Activated T-cell treated with anti-CD3 and anti-CD28 coated beads, Interleukin-2, amount 50 U/mL, for 4 hours (primary cell): ENCODE data around the gene BMPR1A. TPM values are rescaled to one million over a fixed set of nuclear protein-coding genes. Genes with fewer than 3 reads are reported as not detected.

Experiments
- ATAC-seq, 2 donors: fragments of 200-7000 bp; cut with Tn5 transposase; one replicate each; pipeline ENCODE4 v1.10.0; 2021
- DNase-seq: peaks from one replicate; pipeline ENCODE4 v3.0.0-alpha.2; 2020
- H3K27me3 Mint-ChIP-seq: one replicate; pipeline ENCODE4 v1.8.0; 2021; ENCODE audit warnings: low read depth, mixed read lengths
- H3K36me3 Mint-ChIP-seq: one replicate; pipeline ENCODE4 v1.8.0; 2022; ENCODE audit warnings: mixed read lengths; ENCODE audit not compliant: insufficient read depth
- H3K4me1 Mint-ChIP-seq: one replicate; pipeline ENCODE4 v1.8.0; 2021; ENCODE audit warnings: low read depth, mixed read lengths
- H3K4me3 Mint-ChIP-seq: one replicate; pipeline ENCODE4 v1.8.0; 2021; ENCODE audit warnings: mild to moderate bottlenecking, moderate library complexity, mixed read lengths
- H3K9me3 Mint-ChIP-seq: one replicate; pipeline ENCODE4 v1.8.0; 2021; ENCODE audit warnings: mixed read lengths
- total RNA-seq, 3 donors: library from RNA; stranded (reverse); gene quantifications; one replicate each; pipeline ENCODE4 v1.2.1, GENCODE V29; 2021

Gene BMPR1A
- total RNA-seq, 3 donors from 2014 or later: 6.0 to 8.5 (median 7.6) TPM

DNA sequence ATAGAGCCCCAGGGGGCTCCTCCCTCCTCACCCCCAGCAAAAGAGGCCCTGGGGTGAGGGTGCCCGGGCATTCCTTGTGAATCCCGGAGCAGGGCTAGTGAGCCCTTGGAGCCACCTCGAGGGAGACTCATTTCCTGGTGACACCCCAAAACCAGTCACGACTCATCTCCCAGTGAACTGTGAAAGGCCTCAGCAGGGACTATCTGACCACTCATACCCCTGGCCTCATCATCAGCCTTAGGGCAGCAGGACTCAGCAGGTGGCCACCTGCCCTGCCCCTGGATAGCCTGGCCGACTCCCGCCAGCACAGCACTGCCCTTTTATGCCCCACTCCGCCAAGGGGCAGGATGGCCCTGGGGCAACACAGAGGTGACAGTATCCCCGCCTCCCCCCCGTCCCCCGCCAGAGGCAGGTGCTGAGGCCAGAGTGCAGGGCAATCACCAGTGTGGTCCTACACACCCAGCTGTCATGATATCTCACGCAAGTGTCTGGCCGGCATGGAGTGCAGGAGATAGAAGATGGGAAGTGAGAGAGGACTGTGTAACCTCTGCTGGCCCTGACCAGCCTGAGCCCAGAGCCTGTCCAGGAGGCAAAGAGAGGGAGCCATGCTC, 205.2 kb downstream of the BMPR1A start:
- ATAC-seq (no peak), DNase-seq (no peak)
- no peaks in the 10 kb centered on the region for H3K9me3 Mint-ChIP-seq
- H3K27me3 Mint-ChIP-seq: no peaks in the 10 kb centered on the region
- peaks cover 15% of the 10 kb centered on the region for H3K4me1 Mint-ChIP-seq
- no peak overlapping the region for H3K4me3 Mint-ChIP-seq
- no peaks in the 10 kb centered on the region for H3K36me3 Mint-ChIP-seq

DNA sequence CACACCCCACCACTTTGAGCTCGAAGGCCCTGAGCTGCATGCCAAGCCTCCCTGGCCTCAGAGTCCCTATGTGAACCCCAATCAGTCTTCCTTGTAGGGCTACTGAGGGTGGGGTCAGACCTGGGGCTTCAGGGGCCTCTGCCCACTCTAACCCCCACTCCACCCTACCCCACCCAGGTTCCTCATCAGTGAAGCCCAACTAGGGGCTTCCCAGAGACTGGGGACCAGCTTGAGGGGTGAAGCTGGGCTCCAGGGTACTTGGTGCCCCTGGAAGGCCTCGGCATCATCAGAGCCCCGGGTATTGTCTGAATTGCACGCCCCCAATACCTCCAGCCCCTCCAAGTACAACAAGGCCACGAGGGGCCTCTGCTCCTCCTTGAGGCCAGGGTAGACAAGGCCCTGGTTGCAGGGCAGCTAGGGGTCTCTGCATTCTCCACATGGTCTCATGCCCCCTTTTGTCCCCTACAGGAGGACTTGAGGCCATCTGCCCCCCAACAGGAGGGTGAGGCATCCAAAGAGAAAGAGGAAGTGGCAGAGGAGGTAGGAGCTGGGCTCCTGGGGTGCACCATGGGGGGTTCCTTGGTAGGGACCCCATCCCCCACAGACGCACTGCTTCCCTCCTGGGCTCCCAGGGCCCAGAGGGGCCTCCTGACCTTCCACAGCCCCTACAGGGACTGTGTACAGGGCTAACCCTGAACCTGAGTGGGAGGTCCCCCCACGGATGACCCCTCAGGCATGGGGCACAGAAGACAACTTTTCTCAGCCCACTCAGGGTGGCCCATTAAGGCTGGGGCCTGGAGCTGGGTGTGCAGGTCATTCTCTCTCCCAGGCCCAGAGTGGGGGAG, 205.9 kb downstream of the BMPR1A start:
- no peak for DNase-seq
- Mint-ChIP-seq H3K36me3 (no peaks in the 10 kb centered on the region), H3K27me3 (no peaks in the 10 kb centered on the region), H3K4me1 (peaks cover 16% of the 10 kb centered on the region), H3K9me3 (no peaks in the 10 kb centered on the region), H3K4me3 (no peak overlapping the region)
- no peak for ATAC-seq

DNA sequence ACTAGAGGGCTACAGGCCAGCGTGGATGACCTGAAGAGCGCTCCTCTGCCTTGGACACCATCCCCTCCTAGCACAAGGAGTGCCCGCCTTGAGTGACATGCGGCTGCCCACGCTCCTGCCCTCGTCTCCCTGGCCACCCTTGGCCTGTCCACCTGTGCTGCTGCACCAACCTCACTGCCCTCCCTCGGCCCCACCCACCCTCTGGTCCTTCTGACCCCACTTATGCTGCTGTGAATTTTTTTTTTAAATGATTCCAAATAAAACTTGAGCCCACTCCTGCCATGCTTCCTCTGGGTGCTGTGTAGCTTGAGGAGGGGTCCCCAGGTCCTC, 206.5 kb downstream of the BMPR1A start:
- ATAC-seq (no peak), DNase-seq (no peak)
- H3K9me3 Mint-ChIP-seq: no peaks in the 10 kb centered on the region
- H3K4me3 Mint-ChIP-seq: no peak overlapping the region
- H3K4me1 Mint-ChIP-seq: peaks cover 16% of the 10 kb centered on the region
- no peaks in the 10 kb centered on the region for H3K36me3 Mint-ChIP-seq
- no peaks in the 10 kb centered on the region for H3K27me3 Mint-ChIP-seq

DNA sequence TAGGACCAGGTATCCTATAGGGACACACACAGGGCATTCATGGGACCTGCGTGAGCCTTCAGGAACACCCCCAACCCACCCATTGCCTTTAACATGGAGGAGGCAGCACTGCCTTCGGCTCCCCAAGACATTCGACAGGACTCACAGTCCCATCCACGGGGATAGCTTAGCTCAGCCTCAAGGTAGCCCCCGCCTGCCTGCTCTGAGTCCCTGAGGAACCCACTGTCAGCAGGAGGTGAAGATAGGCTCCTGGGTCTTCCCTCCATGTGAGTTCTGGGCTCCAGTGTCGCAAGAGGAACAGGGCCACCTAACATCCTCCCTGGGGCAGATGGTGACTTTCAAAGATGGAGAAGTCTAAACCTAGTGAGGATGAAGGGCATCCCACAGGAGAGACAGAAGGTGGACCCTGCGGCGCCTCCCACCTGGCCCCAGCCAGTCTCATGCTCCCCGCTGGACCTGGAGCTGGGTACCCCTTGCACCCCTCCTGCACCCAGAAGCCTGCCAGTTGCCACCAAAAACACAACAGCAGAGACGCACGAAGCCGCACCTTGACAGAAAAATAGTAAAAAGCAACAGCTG, 207.0 kb downstream of the BMPR1A start:
- DNase-seq (no peak), ATAC-seq (no peak)
- Mint-ChIP-seq H3K4me3 (no peak overlapping the region), H3K9me3 (no peaks in the 10 kb centered on the region), H3K4me1 (peaks cover 16% of the 10 kb centered on the region), H3K36me3 (no peaks in the 10 kb centered on the region), H3K27me3 (no peaks in the 10 kb centered on the region)

DNA sequence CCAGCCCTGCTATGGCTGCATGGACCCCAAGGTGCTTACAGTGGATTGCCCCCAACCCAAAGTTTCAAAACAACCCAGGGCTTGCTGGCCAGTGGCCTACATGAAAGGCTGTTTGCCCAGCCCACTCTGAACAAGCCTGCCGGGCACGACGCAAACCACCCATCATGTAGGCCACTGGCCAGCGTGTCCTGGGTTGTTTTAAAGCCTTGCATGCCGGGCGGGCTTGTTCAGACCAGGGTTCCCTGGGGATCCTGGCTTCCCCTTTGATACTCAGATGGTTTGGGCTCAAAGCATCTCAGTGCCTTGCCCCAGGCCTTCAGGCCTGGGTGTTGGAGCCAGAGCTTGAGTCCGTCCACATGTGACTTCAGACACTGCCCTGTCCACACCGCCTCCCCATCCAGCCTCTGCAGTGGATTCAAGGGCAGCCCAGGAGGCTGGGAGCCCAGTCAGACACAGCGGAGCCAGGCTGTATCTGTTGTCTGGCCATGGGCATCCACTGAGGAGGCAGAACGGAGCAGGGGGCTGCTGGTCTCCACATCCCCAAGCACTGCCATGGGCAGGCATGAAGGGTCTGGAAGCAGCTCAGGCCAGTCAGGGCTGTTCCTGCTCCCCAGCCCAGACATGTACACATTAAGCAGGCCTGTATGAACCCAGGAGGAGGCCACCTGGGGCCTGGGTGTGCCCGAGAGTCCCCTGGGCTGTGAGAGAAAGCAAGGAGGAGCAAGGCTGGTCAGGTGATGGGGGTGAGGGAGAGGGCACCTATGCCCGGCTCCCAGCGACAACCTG, 207.8 kb downstream of the BMPR1A start:
- ATAC-seq: no peak

DNA sequence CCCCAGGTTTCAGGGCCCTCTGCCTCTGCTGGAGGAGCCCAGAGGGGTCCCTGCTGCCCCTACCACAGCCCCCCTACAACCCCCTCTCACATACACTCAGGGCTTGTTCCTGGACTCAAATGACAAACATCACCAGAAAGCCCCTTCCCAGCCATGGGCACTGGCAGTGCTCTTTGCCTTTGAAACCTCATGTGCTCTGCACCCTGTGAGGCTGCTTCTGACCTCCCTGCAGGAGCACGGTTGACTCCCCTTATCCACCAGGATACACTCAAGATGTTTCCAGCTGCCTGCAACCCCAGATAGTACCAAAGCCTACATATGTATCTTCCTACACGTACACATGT, 208.4 kb downstream of the BMPR1A start:
- no peak for ATAC-seq
- H3K27me3 Mint-ChIP-seq: no peaks in the 10 kb centered on the region
- H3K4me3 Mint-ChIP-seq: no peak overlapping the region
- no peaks in the 10 kb centered on the region for H3K36me3 Mint-ChIP-seq
- DNase-seq: no peak
- H3K4me1 Mint-ChIP-seq: peaks cover 23% of the 10 kb centered on the region
- no peaks in the 10 kb centered on the region for H3K9me3 Mint-ChIP-seq

More for the DNA sequence above, 207.8 kb downstream of the BMPR1A start:
- DNase-seq: no peak
- no peaks in the 10 kb centered on the region for H3K27me3 Mint-ChIP-seq
- H3K4me1 Mint-ChIP-seq: peaks cover 20% of the 10 kb centered on the region
- no peak overlapping the region for H3K4me3 Mint-ChIP-seq
- no peaks in the 10 kb centered on the region for H3K36me3 Mint-ChIP-seq
- no peaks in the 10 kb centered on the region for H3K9me3 Mint-ChIP-seq

DNA sequence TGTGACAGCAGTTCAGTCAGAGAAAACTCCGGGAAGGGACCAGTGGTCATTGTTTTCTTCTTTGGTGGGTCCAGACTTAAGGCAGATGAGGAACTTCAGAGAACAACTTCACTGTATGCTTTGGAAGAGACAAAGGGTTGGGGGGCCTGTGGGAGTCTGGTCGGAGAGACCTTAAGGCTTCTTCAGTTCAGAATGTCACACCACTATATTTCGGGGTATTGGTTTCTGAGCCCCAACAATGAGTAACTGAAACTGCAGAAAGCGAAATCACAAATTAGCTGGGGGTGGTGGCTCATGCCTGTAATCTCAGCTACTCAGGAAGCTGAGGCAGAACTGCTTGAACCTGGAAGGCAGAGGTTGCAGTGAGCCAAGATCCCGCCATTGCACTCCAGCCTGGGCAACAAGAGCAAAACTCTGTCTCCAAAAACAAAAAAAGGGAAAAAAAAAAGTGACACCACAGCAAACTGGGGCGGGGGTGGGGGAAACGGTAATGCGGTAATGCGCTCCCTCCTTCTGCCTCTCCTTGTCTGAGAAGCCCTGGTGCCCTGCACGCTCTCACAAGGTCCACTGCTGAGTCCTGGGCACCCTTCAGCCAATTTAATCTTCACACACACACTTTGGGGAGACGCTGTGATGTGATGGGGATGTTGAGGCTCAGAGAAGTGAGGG, 209.7 kb downstream of the BMPR1A start:
- DNase-seq (no peak), ATAC-seq (peak; percentile 5 to 20)
- Mint-ChIP-seq H3K4me1 (peaks cover 26% of the 10 kb centered on the region), H3K4me3 (peak overlapping the region; percentile 57), H3K36me3 (no peaks in the 10 kb centered on the region), H3K9me3 (no peaks in the 10 kb centered on the region), H3K27me3 (no peaks in the 10 kb centered on the region)

DNA sequence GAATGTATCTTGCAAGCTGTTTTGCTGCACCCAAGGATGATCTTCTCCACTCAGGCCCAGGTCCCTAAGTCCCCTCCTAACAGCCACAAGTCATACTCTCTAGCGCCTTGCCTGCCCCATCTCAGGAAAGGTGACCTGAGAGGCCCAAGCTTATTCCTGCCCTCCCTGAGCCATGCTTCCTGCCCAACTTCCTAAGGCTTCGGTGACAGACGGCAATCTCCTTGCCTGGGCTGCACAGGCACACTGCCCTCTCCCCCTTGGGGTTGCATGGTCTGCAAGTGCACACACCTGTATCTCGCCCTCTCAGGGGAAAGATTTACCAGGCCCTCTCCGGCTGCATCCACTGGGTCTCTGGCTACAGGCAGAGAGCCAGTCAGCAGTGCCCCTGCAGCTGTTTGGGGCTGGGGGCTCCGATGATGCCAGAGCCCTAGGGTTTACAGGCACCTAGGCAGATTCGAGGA, 211.1 kb downstream of the BMPR1A start:
- H3K4me1 Mint-ChIP-seq: peaks cover 32% of the 10 kb centered on the region
- no peak overlapping the region for H3K4me3 Mint-ChIP-seq
- H3K27me3 Mint-ChIP-seq: no peaks in the 10 kb centered on the region
- ATAC-seq (no peak), DNase-seq (no peak)
- H3K9me3 Mint-ChIP-seq: no peaks in the 10 kb centered on the region
- no peaks in the 10 kb centered on the region for H3K36me3 Mint-ChIP-seq

DNA sequence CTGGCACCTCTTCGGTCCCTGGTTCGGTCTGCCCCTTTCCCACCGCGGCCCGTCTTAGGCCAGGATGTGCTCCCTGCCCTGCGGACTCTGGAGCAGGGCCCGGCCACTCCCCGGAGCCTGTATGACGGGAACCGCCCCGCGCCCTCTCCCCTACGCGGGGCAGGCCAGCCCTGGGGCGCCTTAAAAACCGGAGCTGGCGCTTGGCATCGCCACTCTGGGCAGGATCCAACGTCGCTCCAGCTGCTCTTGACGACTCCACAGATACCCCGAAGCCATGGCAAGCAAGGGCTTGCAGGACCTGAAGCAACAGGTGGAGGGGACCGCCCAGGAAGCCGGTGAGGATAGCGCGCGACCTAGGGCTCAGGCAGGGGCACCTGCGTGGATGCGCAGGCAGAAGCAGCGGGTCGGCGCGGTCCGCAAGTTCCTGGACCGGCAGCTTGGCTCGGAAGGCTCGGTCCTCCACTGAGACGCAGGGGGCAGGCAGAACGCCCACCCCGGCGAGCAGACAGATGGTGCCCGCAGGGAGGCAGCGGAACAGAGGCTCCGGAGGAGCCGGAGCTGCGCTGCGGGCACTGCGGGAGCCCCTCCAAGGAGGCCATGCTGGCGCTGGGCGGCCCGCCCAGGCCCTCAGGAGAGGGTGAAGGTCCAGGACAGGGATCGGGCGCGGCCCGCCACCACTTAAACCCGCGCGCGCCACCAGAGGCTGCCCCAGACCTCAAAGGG, 212.0 kb downstream of the BMPR1A start, which contains the start of gene ADIRF:
TSS of gene ADIRF (plus strand) at position 212 of the 723 bp plus-strand sequence. CDS start at position 275, 63 bp downstream.
- no peaks in the 10 kb centered on the region for H3K9me3 Mint-ChIP-seq
- no peak for DNase-seq

DNA sequence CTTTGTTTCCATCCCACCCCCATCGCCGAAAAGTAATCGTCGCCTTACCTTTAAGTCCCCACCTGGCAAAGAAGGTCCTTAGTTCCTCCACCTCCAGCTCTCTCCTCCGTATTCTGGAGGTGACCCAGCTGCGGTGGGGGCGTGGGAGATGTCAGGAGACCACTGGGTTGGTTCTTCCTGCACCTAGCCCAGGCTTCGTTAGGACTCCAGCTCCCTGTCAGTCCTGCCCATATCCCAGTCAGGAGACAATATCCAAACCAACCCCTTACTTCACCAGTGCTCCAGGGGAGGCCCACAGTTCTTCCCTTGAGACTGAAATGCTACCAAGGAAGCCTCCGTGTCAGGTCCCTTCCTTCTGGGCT, 212.6 kb downstream of the BMPR1A start:
- DNase-seq: no peak
- peaks cover 37% of the 10 kb centered on the region for H3K4me1 Mint-ChIP-seq
- no peaks in the 10 kb centered on the region for H3K27me3 Mint-ChIP-seq
- no peaks in the 10 kb centered on the region for H3K9me3 Mint-ChIP-seq
- no peaks in the 10 kb centered on the region for H3K36me3 Mint-ChIP-seq
- no peak for ATAC-seq
- H3K4me3 Mint-ChIP-seq: peak overlapping the region; percentile 13

More for the DNA sequence above, 212.0 kb downstream of the BMPR1A start, which contains the start of gene ADIRF:
- Mint-ChIP-seq H3K4me3 (peak within 1 kb of the TSS; percentile 33), H3K36me3 (no peaks in the 10 kb centered on the region), H3K27me3 (no peaks in the 10 kb centered on the region), H3K4me1 (peaks cover 37% of the 10 kb centered on the region)
- no peak for ATAC-seq

DNA sequence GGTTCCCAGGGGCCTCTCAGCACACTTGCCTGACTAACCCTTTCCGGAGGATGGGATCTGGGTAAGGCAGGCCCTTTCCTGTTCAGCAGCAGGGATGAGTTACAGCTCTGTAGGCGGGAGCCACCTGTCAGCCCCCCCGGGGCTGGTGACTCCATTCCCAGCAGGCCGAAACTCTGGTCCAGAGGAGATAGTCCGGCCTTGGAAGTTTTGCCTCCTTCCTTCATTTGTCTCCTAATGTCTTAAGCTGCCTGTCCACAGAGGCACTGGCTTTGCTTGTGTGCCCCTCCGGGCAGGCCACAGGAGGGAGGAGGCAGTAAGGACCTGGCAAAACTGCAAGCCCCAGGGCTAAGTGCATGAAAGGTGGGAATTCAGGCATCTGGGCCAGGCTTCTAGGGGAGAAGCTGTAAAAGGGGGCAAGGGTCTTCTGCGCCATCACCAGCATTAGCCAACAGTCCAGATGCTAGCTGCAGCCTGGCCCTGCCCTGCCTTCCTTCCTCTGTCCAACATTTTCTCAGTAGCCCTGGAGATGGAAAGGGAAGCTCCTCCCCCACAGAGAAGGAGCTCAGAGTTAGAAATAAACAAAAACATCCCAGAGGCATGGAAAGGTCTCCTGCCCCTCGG, 213.1 kb downstream of the BMPR1A start:
- no peak for ATAC-seq
- H3K4me1 Mint-ChIP-seq: peaks cover 37% of the 10 kb centered on the region
- peak overlapping the region; percentile 13 for H3K4me3 Mint-ChIP-seq
- H3K9me3 Mint-ChIP-seq: no peaks in the 10 kb centered on the region
- no peaks in the 10 kb centered on the region for H3K27me3 Mint-ChIP-seq
- no peak for DNase-seq
- no peaks in the 10 kb centered on the region for H3K36me3 Mint-ChIP-seq

DNA sequence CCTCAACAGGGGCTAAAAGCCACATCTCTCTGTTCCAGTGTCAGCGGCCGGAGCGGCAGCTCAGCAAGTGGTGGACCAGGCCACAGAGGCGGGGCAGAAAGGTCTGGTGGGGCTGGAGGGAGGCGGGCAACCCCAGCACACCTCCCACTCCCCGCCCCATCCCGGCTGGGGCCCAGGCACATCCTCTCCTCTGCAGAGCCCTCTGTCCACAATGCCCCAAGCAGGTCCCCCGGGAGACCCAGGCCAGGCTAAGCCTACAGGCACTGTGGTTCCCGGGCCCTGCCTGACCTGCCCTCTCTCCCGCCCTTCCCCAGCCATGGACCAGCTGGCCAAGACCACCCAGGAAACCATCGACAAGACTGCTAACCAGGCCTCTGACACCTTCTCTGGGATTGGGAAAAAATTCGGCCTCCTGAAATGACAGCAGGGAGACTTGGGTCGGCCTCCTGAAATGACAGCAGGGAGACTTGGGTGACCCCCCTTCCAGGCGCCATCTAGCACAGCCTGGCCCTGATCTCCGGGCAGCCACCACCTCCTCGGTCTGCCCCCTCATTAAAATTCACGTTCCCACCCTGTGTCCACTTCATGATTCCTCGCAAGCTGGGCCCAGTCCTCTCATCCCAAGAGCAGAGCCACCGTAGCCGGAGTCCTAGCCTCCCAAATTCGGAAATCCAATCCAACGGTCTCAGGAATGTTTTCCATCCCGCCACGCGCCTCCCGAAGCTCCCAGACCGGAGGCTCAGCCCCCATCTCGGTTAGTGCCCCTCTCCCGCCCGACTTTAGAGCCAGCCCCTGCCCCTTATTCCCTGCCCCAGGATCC, 214.0 kb downstream of the BMPR1A start:
- Mint-ChIP-seq H3K36me3 (no peaks in the 10 kb centered on the region), H3K4me1 (peaks cover 37% of the 10 kb centered on the region), H3K4me3 (peak overlapping the region; percentile 74), H3K27me3 (no peaks in the 10 kb centered on the region), H3K9me3 (no peaks in the 10 kb centered on the region)
- ATAC-seq: no peak
- DNase-seq: no peak

DNA sequence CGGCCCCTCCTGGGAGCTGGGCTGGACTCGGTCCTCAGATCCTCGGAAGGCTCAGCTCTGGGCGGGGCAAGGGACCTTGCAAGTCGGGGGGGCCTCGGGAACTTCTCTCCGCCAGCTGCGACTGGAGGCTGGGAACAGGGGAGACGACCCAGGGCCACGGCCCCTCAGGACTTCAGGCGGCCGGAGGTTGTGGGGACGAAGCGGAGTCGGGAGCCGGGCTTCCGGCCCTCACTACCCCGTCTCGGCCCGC, 214.5 kb downstream of the BMPR1A start:
- no peaks in the 10 kb centered on the region for H3K36me3 Mint-ChIP-seq
- no peaks in the 10 kb centered on the region for H3K27me3 Mint-ChIP-seq
- peak overlapping the region; percentile 74 for H3K4me3 Mint-ChIP-seq

More for the DNA sequence above, 214.5 kb downstream of the BMPR1A start:
- DNase-seq: no peak
- ATAC-seq: no peak
- no peaks in the 10 kb centered on the region for H3K9me3 Mint-ChIP-seq
- peaks cover 32% of the 10 kb centered on the region for H3K4me1 Mint-ChIP-seq
